HL-60 (cell line): ENCODE data around the gene DNAH8.

ENCODE experiments used
- DNase-seq, 2 experiments: peaks; one replicate each; pipeline ENCODE4 v3.0.0-alpha.2; 2010 to 2020; ENCODE audit warnings: low read depth in 1 of 2, low spot score in 1 of 2
- H3K27ac ChIP-seq: fragments of 250-450 bp; sonication (Bioruptor Pico); replicated peaks from 2 replicates; pipeline ENCODE4 v1.5.1; 2020; ENCODE audit warnings: mild to moderate bottlenecking, moderate library complexity
- H3K27me3 ChIP-seq: fragments of 250-450 bp; sonication (Bioruptor Pico); 2 replicates; pipeline ENCODE4 v1.5.1; 2021; ENCODE audit warnings: mild to moderate bottlenecking, moderate library complexity; ENCODE audit not compliant: insufficient read depth, poor library complexity, severe bottlenecking
- H3K4me3 ChIP-seq: replicated peaks from 2 replicates; pipeline ENCODE4 v1.5.1; 2011; ENCODE audit warnings: mild to moderate bottlenecking, control low read depth, low read length; ENCODE audit not compliant: insufficient read depth
- GABPA ChIP-seq: IDR thresholded peaks from 2 replicates; pipeline ENCODE4 v1.6.1; 2012; ENCODE audit warnings: low read depth
- POLR2AphosphoS5 ChIP-seq: IDR thresholded peaks from 2 replicates; pipeline ENCODE4 v1.6.1; 2012; ENCODE audit warnings: low read depth
- REST ChIP-seq: IDR thresholded peaks from 2 replicates; pipeline ENCODE4 v1.6.1; 2012; ENCODE audit warnings: low read depth; ENCODE audit not compliant: insufficient replicate concordance
- SPI1 ChIP-seq: IDR thresholded peaks from 2 replicates; pipeline ENCODE4 v1.6.1; 2012; ENCODE audit warnings: low read depth, mild to moderate bottlenecking, borderline replicate concordance
- TF ChIP-seq, protein P1 (sequence below): IDR thresholded peaks from one replicate; pipeline ENCODE4 v1.5.1; 2011; ENCODE audit warnings: low read length, control low read depth, inconsistent platforms; ENCODE audit not compliant: insufficient read depth

The DNAH8 gene

DNA sequence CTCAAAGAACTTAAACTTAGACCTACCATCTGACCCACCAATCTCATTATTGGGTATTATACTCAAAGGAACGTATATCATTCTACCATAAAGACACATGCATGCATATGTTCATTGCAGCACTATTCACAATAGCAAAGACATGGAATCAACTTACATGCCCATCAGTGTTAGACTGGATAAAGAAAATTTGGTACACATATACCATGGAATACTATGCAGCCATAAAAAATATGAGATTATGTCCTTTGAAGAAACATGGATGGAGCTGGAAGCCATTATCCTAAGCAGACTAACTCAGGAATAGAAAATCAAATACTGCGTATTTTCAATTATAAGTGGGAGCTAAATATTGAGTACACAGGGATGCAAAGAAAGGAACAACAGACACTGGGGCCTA, 167.0 kb downstream of the DNAH8 start:
- no peak overlapping the region for H3K27ac ChIP-seq
- H3K27me3 ChIP-seq, result no peaks in the 10 kb centered on the region
- TF ChIP-seq POLR2AphosphoS5, result no peak
- no peak overlapping the region for H3K4me3 ChIP-seq
- no peak for DNase-seq

DNA sequence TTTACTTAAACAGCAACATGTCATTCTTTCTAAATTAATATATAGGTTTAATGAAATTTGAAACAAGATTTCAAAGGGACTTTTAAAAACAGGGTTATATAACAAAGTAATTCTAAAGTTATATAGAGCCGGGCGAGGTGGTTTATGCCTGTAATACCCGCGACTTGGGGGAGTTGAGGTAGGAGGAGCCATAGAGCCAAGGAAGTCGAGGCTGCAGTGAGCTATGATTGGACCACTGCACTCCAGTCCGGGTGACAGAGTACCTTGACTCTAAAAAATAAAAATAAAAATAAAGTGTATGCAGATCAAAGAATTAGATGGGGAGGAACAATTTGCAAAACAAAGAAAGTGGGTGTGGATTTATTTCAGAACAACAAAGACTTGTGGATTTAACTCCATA, 182.4 kb downstream of the DNAH8 start:
- TF ChIP-seq REST (no peak), SPI1 (no peak), POLR2AphosphoS5 (no peak), GABPA (no peak)
- TF ChIP-seq, protein P1, sequence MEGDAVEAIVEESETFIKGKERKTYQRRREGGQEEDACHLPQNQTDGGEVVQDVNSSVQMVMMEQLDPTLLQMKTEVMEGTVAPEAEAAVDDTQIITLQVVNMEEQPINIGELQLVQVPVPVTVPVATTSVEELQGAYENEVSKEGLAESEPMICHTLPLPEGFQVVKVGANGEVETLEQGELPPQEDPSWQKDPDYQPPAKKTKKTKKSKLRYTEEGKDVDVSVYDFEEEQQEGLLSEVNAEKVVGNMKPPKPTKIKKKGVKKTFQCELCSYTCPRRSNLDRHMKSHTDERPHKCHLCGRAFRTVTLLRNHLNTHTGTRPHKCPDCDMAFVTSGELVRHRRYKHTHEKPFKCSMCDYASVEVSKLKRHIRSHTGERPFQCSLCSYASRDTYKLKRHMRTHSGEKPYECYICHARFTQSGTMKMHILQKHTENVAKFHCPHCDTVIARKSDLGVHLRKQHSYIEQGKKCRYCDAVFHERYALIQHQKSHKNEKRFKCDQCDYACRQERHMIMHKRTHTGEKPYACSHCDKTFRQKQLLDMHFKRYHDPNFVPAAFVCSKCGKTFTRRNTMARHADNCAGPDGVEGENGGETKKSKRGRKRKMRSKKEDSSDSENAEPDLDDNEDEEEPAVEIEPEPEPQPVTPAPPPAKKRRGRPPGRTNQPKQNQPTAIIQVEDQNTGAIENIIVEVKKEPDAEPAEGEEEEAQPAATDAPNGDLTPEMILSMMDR, result no peak
- H3K4me3 ChIP-seq, result no peak overlapping the region
- H3K27me3 ChIP-seq, result peaks cover 4% of the 10 kb centered on the region
- DNase-seq, result no peak
- H3K27ac ChIP-seq, result no peak overlapping the region

DNA sequence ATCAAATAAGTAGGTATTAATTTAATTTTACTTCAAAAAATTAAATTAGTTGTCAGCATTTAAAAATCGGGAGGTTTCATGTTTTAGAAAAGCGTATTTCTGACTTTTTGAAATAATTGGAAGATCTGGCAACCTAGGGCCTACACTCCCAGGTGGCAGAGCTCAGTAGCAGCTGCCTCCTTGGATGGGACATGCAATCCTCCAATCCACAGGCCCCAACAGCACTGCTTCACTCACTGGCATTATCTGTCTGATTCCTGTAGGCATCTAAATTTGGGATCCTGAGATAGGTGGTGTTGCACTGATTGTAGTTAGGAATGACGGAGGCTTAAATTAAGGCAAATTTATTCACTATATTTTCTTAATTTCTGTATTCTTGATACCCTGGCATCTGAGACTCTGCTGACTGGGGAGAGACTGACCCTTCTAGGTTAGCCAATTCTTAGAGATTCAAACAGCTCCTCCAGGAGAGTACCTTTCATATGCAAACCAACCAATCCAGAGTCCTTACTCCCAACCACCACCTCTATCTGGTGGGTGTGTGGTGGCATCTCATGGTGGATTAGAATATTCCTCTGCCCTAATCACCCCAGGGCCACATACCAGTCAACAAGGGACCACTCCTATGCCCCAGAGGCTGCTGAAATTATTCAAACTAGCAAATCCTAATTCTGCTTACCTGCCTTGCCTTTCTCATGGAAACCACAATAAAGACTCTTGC, 186.9 kb downstream of the DNAH8 start:
- TF ChIP-seq SPI1, result no peak
- TF ChIP-seq POLR2AphosphoS5, result no peak
- TF ChIP-seq, protein P1, result no peak
- TF ChIP-seq GABPA, result no peak
- TF ChIP-seq REST, result no peak
- no peak overlapping the region for H3K4me3 ChIP-seq
- no peak for DNase-seq
- peaks cover 6% of the 10 kb centered on the region for H3K27me3 ChIP-seq
- no peak overlapping the region for H3K27ac ChIP-seq

DNA sequence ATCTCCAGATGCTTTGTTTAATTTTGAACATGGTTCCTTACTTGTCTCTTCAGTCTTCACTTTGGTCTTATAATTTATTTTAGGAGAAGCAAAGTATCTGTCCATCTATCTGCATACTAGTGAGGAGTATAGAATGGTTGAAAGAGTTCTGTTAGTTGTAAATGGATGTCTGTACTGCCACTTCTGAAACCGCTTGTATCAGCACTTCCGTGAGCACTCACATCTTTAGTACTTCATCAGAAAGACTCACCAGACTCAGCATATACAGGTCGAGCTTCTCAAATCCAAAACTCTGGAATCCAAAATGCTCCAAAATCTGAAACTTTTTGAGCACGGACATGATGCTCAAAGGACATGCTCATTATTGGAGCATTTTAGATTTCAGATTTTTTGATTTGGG, 191.5 kb downstream of the DNAH8 start:
- Histone ChIP-seq H3K27ac (no peak overlapping the region), H3K27me3 (peaks cover 6% of the 10 kb centered on the region), H3K4me3 (no peak overlapping the region)
- no peak for DNase-seq
- TF ChIP-seq GABPA (no peak), REST (no peak), SPI1 (no peak), POLR2AphosphoS5 (no peak)
- TF ChIP-seq, protein P1, result no peak
